Activated CD4-positive, alpha-beta T cell treated with anti-CD3 and anti-CD28 coated beads, Interleukin-2, amount 10 ng/mL, durations not matched to agents 24 days and 14 days (primary cell): Measurements from ENCODE around the gene DCTD. TPM values are rescaled to one million over a fixed set of nuclear protein-coding genes. Genes with fewer than 3 reads are reported as not detected.

Experiments
- DNase-seq: peaks from one replicate; pipeline ENCODE4 v3.0.0; 2022
- H3K27ac Mint-ChIP-seq: one replicate; pipeline ENCODE4 v1.8.0; 2022; ENCODE audit warnings: mild to moderate bottlenecking, mixed read lengths
- H3K27me3 Mint-ChIP-seq: one replicate; pipeline ENCODE4 v1.8.0; 2022; ENCODE audit warnings: mixed read lengths
- H3K36me3 Mint-ChIP-seq: one replicate; pipeline ENCODE4 v1.8.0; 2022; ENCODE audit warnings: low read depth, mild to moderate bottlenecking, mixed read lengths
- H3K4me1 Mint-ChIP-seq: one replicate; pipeline ENCODE4 v1.8.0; 2021; ENCODE audit warnings: mixed read lengths
- H3K4me3 Mint-ChIP-seq: one replicate; pipeline ENCODE4 v1.8.0; 2022; ENCODE audit warnings: mild to moderate bottlenecking, moderate library complexity, mixed read lengths
- H3K9me3 Mint-ChIP-seq: one replicate; pipeline ENCODE4 v1.8.0; 2021; ENCODE audit warnings: mixed read lengths
- intact Hi-C: fragments of 100-400 bp; cut with micrococcal nuclease; formaldehyde crosslinking; loops from one replicate; pipeline ENCODE4 v1.15.1; 2023
- total RNA-seq: library from RNA; stranded (reverse); gene quantifications from 2 replicates; pipeline ENCODE4 v1.2.3, GENCODE V29; 2022

Gene DCTD
- total RNA-seq, 1 donor from 2014 or later, result 125 TPM

DNA sequence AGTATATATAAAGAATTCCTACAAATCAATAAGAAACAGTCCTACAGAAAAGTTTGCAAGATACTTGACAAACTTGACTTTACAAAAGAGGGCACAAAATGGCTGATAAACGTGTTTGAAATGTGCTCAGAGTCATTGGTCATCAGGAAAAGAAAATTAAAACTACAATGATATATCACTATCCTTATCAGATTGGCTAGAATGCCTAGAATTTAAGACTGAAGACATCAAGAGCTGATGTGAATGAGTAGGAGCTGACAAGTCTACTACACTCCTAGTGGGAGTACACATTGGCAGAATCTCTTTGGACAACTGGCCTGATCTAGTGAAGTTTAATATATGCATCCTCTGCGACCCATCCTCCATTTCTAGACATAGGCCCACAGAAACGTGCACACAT, 10.3 kb upstream of the DCTD start:
- DNase-seq, result no peak
- peaks cover 22% of the 10 kb centered on the region for H3K27me3 Mint-ChIP-seq
- no peaks in the 10 kb centered on the region for H3K36me3 Mint-ChIP-seq
- intact Hi-C loops, result loop anchor here (5.0 kb wide), 1 partner anchor 1785 kb away; no protein-coding TSS in a partner anchor
- no peaks in the 10 kb centered on the region for H3K9me3 Mint-ChIP-seq
- no peak overlapping the region for H3K27ac Mint-ChIP-seq
- no peak overlapping the region for H3K4me3 Mint-ChIP-seq
- H3K4me1 Mint-ChIP-seq, result peaks cover 2% of the 10 kb centered on the region

DNA sequence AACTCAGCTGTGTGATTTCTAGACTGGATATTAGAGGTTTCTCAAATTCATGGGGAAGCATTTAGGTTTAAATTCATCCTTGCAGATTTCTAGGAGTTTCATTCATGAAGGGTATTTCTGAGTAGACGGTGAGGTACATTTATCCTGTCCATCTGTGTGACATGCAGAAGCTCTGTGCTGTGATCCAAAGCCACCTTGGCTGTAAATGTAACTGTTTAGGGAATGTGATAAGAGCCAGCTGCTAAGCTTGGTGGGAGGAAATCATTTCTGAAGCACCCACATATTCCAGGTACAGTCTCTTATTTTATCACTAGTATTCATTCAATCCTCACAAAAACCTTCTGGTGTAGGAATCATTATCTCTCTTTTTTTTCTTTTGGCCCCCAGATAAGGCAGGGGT, 8.7 kb upstream of the DCTD start:
- peaks cover 2% of the 10 kb centered on the region for H3K4me1 Mint-ChIP-seq
- no peaks in the 10 kb centered on the region for H3K9me3 Mint-ChIP-seq
- no peaks in the 10 kb centered on the region for H3K36me3 Mint-ChIP-seq
- peaks cover 27% of the 10 kb centered on the region for H3K27me3 Mint-ChIP-seq
- no peak overlapping the region for H3K27ac Mint-ChIP-seq
- no peak overlapping the region for H3K4me3 Mint-ChIP-seq
- intact Hi-C loops, result loop anchor here (1.0 to 5.0 kb wide), 2 partner anchors 448 to 1784 kb away; no protein-coding TSS in a partner anchor
- DNase-seq, result no peak

DNA sequence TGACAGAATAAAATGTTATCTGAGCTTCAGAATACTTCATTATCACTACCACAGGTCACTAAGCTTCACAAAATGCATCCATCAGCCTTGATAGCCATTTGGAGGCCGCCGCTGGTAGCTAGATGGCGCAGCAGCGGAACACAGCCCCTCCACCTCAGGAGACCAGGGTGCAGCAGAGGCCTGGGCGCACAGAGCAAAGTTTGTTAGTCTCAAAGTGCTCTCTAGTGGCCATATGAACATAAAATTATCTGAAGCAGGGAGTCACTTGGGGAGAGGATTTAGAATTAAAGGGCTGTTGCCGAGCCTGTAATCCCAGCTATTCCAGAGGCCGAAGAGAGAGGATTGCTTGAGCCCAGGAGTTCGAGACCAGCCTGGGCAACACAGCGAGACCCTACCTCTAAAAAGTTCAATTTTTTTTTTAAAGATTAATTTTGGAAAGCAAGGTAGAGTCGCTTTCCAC, 8.1 kb upstream of the DCTD start:
- intact Hi-C loops, result loop anchor here (1.0 to 5.0 kb wide), 2 partner anchors 447 to 1783 kb away; no protein-coding TSS in a partner anchor
- Mint-ChIP-seq H3K4me1 (peaks cover 2% of the 10 kb centered on the region), H3K4me3 (no peak overlapping the region), H3K27ac (no peak overlapping the region), H3K9me3 (no peaks in the 10 kb centered on the region), H3K27me3 (peaks cover 27% of the 10 kb centered on the region), H3K36me3 (no peaks in the 10 kb centered on the region)
- peak; percentile 84 for DNase-seq

DNA sequence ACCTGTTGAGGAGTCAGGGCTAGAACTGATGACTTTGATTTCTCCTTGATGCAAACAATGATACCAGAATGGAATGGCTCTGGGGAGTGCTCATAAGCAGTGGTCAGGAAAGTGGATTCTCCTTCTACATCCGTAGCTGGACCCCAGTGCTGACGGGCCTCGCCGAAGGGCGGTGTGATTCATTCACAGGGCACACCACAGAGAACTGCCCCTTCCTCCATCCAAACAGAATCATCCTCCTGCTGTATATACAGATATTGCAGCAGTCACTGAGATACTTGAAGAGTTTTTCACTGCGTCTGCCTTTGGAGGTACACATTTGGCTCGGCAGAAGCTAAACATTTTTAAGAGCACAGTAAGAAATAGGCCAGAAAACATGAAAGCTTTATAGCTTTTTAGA, 7.3 kb upstream of the DCTD start:
- no peak overlapping the region for H3K4me3 Mint-ChIP-seq
- peaks cover 27% of the 10 kb centered on the region for H3K27me3 Mint-ChIP-seq
- peaks cover 7% of the 10 kb centered on the region for H3K4me1 Mint-ChIP-seq
- no peaks in the 10 kb centered on the region for H3K9me3 Mint-ChIP-seq
- no peak for DNase-seq
- H3K27ac Mint-ChIP-seq, result no peak overlapping the region
- intact Hi-C loops, result no loop called here
- no peaks in the 10 kb centered on the region for H3K36me3 Mint-ChIP-seq

DNA sequence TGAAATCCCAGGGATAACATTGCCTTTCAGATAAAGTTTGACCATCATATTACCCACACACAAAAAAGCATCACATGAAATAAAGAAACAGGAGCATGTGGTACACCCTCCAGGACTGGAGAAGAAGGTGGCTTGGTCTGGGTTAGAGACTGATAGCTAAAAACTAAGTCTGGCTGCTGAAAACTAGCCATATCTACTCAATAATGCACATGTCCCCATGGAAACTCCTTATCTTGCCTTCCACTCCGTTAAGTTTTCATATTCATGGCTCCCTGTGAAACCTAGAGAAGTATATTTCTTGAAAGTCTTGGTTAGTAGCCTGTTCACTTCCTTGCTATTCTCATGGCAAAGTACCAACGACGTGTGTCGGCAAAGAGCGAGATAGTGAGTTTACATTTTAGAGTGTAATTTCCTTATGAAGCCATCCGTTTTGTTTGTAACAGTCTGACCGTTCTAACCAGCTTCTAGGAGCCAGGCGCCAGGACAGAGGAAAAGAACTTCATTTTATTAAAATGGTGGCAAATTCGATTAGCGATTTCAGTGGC, 6.7 kb upstream of the DCTD start:
- no peak for DNase-seq
- H3K9me3 Mint-ChIP-seq, result no peaks in the 10 kb centered on the region
- no peak overlapping the region for H3K4me3 Mint-ChIP-seq
- no peaks in the 10 kb centered on the region for H3K36me3 Mint-ChIP-seq
- intact Hi-C loops, result no loop called here
- peaks cover 27% of the 10 kb centered on the region for H3K27me3 Mint-ChIP-seq
- peaks cover 13% of the 10 kb centered on the region for H3K4me1 Mint-ChIP-seq
- H3K27ac Mint-ChIP-seq, result no peak overlapping the region

DNA sequence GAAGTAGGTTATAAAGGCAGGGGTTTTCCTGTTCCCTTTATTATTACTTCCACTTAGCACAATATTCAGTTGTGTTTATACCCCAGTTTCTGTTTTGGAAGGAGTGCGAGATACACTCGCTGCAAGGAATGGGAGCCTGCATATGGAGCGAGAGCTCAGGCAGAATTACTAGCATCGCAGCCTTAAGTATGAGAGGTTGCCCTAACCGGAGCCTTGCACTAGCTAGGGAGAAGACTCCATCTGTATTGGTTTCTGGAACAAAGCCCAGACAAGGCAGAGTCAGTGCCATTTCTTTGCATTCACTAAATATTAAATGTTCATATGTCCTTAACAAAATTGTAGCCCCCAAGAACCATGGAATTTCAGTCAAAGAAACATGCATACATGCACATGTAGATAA, 6.2 kb upstream of the DCTD start:
- Mint-ChIP-seq H3K4me1 (peaks cover 18% of the 10 kb centered on the region), H3K4me3 (no peak overlapping the region), H3K9me3 (no peaks in the 10 kb centered on the region), H3K27me3 (peaks cover 27% of the 10 kb centered on the region), H3K27ac (no peak overlapping the region), H3K36me3 (no peaks in the 10 kb centered on the region)
- no peak for DNase-seq
- intact Hi-C loops, result no loop called here

DNA sequence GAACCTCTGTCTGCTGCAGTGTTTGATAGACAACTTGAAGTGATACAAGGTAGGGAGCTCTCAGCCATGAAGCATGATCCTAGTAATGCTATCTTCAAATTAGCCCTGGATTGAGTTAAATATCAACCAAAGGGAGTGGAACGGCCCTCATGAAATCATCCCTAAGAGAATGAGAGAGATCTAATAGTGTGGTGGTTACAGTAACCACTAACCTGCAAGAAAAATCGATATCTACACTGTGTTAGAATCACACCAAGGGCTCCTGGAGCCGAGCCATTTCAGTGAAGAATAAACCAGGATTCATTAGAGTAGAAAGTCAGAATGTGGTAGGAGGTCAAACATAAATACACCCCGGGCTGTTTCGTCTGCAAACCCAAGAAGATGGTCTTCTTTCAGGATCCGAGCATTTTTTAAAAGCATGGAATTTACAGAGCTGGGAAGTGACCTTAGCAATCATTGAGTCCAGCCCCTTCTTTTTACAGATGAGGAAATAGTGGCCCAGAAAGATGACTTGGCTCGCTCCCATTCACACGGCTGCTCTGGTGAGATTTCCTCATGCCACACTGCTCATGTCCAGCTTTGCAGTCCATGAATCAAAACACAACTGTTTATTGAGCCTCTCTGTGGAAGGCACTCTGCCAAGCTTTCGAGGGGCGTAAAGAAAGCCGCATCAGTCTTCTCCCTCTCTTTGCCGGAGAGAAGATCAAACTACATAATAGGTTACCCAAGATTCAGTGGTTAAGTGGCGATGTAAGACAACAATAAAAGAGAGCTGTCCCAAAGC, 5.5 kb upstream of the DCTD start:
- intact Hi-C loops, result no loop called here
- no peaks in the 10 kb centered on the region for H3K36me3 Mint-ChIP-seq
- no peak overlapping the region for H3K27ac Mint-ChIP-seq
- no peak overlapping the region for H3K4me3 Mint-ChIP-seq
- no peaks in the 10 kb centered on the region for H3K9me3 Mint-ChIP-seq
- DNase-seq, result no peak
- peaks cover 24% of the 10 kb centered on the region for H3K4me1 Mint-ChIP-seq
- peaks cover 24% of the 10 kb centered on the region for H3K27me3 Mint-ChIP-seq

DNA sequence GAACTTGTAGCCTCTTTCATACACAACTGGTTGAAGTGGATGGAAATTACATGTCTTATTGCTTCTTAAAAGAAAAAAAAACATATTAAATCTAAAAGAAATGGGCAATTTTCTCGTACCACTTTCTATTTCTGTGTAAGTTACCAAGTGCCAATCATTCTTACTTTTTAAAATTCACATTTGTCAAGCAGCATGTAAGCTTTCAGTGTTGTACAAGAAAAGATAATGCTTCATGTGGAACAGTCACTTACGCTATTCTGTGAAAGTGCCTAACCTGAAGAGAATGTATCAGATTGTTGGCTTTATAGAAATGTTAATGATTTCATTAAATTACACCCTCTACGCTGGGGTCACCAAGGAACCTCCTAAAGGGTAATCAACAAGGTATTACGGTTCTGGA, 4.4 kb upstream of the DCTD start:
- peaks cover 23% of the 10 kb centered on the region for H3K27me3 Mint-ChIP-seq
- H3K4me3 Mint-ChIP-seq, result no peak overlapping the region
- peaks cover 25% of the 10 kb centered on the region for H3K4me1 Mint-ChIP-seq
- no peaks in the 10 kb centered on the region for H3K9me3 Mint-ChIP-seq
- DNase-seq, result no peak
- H3K27ac Mint-ChIP-seq, result no peak overlapping the region
- peaks cover 1% of the 10 kb centered on the region for H3K36me3 Mint-ChIP-seq
- intact Hi-C loops, result no loop called here

DNA sequence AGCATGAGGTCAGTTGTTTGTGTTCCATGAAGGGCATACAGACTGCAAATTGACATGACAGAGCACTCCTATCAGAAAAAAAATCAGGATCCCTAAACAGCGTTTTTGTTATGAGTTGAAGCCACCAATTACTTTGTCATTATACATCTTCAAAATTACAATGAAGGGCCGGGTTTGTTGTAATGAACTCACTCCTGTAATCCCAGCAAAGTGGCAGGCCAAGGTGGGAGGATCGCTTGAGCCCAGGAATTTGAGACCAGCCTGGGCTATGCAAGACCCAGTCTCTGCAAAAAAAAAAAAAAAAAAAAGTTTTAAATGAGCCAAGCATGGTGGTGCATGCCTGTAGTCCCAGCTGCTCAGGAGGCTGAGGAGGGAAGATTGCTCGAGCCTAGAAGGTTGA, 3.5 kb upstream of the DCTD start:
- DNase-seq, result no peak
- peaks cover 5% of the 10 kb centered on the region for H3K36me3 Mint-ChIP-seq
- no peaks in the 10 kb centered on the region for H3K9me3 Mint-ChIP-seq
- no peak overlapping the region for H3K27ac Mint-ChIP-seq
- peaks cover 31% of the 10 kb centered on the region for H3K4me1 Mint-ChIP-seq
- H3K27me3 Mint-ChIP-seq, result peaks cover 23% of the 10 kb centered on the region
- intact Hi-C loops, result no loop called here
- H3K4me3 Mint-ChIP-seq, result no peak overlapping the region

DNA sequence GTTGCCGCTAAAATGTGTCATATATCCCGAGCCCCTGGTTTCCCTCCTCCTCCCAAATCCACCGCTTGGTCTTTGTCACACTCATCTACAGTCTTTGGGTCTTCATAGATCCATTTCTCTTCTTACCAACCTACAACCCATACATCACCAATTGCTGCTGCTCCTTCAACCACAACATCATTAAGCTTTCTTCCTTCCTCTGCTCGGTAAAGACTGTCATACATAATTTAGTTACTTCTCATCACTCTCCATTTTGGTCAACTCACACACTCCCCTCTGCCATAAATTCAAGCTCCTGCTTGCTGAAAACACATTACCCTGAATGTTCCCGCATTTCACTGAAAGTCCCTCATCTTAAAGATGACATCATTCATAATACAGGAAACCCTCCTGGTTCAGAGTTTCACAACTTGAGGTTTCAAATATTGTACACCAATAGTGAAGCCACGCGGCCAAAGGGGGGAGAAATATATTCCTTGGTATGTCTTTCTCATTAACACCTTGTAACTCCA, 1.7 kb upstream of the DCTD start:
- peak overlapping the region; percentile 89 for H3K27ac Mint-ChIP-seq
- intact Hi-C loops, result loop anchor here (2.0 to 5.0 kb wide), 4 partner anchors 58 to 526 kb away; partner anchors contain the start of gene CDKN2AIP
- peak overlapping the region; percentile 72 for H3K4me3 Mint-ChIP-seq
- H3K36me3 Mint-ChIP-seq, result peaks cover 17% of the 10 kb centered on the region
- DNase-seq, result peak; percentile 74
- H3K27me3 Mint-ChIP-seq, result peaks cover 13% of the 10 kb centered on the region
- peaks cover 36% of the 10 kb centered on the region for H3K4me1 Mint-ChIP-seq
- no peaks in the 10 kb centered on the region for H3K9me3 Mint-ChIP-seq

DNA sequence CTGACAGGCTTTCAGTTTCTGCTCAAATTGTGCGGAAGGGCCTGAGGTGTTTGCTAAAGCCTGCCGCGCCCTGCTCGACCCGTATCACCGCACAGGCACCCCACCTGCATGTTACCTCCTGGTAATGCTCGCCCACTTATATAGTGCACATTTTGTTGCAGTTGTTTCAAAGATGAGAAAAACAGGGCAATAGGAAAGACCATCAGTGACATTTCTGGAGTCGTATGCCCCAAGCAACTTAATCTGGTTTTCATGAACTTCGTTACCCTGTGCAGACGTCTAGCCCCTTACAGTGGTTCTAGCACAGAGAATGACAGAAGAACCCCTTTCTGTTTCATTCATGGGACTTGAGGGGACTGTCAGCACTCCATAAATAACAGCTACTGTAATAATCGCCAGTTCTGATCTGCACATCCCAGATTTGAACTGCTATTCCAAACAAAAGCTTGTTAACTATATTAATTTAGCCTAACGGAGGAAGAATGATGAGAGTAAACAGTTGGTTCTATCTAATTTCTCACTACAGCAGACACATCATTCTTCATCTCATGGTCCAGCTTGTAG, 940 bp upstream of the DCTD start:
- H3K4me1 Mint-ChIP-seq, result peaks cover 38% of the 10 kb centered on the region
- H3K27ac Mint-ChIP-seq, result peak overlapping the region; percentile 89
- intact Hi-C loops, result loop anchor here (2.0 to 5.0 kb wide), 4 partner anchors 59 to 527 kb away; partner anchors contain the start of gene CDKN2AIP
- no peaks in the 10 kb centered on the region for H3K9me3 Mint-ChIP-seq
- H3K27me3 Mint-ChIP-seq, result peaks cover 9% of the 10 kb centered on the region
- H3K4me3 Mint-ChIP-seq, result peak overlapping the region; percentile 72
- H3K36me3 Mint-ChIP-seq, result peaks cover 24% of the 10 kb centered on the region
- DNase-seq, result no peak

DNA sequence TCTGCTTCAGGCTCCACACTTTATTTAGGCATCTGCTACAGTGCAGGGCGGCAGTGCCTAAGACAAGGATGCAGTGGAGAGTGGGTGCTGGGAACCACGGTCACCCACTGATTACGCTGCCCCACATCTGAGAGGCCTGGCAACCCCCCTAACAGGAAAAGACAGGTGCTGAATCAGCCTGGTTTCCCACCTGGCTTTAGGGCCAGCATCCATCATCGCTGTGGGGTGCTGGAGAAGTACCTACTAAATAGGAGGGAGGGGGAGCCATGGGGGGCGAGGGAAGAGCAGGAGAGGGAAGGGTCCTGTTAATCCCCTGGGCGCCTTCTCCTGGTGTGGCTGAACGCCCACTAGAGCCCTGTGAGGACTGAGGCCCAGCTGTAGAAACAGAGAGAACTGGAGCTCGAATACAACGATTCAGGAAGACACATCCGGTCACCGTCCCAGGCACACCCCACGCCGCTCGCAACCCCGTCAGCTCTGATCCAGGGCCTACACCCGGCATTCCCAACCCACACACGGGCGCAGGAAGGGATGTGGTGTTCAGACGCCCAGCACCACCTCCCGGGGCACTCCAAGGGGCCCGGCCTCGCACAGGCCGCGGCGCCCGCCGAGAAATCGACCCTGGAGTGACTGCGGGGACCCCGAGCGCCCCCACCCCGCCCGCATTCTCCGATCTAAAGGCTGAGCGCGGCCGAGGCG, 554 bp downstream of the DCTD start:
- peak; percentile 79 for DNase-seq
- H3K36me3 Mint-ChIP-seq, result peaks cover 37% of the 10 kb centered on the region
- H3K27ac Mint-ChIP-seq, result peak overlapping the region; percentile 93
- H3K4me3 Mint-ChIP-seq, result peak overlapping the region; percentile 87
- H3K9me3 Mint-ChIP-seq, result no peaks in the 10 kb centered on the region
- H3K4me1 Mint-ChIP-seq, result peaks cover 48% of the 10 kb centered on the region
- intact Hi-C loops, result loop anchor here (1.0 to 5.0 kb wide), 4 partner anchors 61 to 588 kb away; partner anchors contain the start of gene ING2
- H3K27me3 Mint-ChIP-seq, result peaks cover 4% of the 10 kb centered on the region

DNA sequence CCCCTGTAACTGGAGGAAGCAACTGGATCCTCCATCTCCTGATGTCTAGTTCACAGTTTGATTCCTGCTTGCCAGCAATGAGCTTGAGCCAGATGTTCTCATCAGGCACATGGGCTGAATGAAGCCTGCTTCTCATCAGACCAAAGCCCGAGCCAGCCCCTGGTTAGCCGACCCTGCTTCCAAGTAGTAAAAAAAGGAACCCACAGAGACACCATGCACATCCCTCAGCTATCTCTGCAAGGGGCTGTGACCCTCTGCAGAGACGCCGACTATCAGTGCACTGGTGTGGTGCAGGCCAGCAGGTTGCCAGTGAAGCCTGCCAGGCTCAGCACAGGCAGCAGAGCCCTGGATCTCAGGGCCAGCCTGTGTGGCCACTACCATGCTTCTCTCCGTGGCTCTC, 2.8 kb downstream of the DCTD start:
- H3K27ac Mint-ChIP-seq, result no peak overlapping the region
- no peaks in the 10 kb centered on the region for H3K9me3 Mint-ChIP-seq
- H3K36me3 Mint-ChIP-seq, result peaks cover 49% of the 10 kb centered on the region
- no peaks in the 10 kb centered on the region for H3K27me3 Mint-ChIP-seq
- intact Hi-C loops, result no loop called here
- H3K4me3 Mint-ChIP-seq, result no peak overlapping the region
- no peak for DNase-seq
- peaks cover 42% of the 10 kb centered on the region for H3K4me1 Mint-ChIP-seq
